HG03439 (cell line): ENCODE measurements around the gene EVA1B.

Experiments
- ATAC-seq: cut with Tn5 transposase; IDR thresholded peaks from one replicate; pipeline ENCODE4 v1.9.1; 2021; ENCODE audit warnings: mild to moderate bottlenecking, moderate library complexity; ENCODE audit not compliant: unreplicated experiment

The EVA1B gene

DNA sequence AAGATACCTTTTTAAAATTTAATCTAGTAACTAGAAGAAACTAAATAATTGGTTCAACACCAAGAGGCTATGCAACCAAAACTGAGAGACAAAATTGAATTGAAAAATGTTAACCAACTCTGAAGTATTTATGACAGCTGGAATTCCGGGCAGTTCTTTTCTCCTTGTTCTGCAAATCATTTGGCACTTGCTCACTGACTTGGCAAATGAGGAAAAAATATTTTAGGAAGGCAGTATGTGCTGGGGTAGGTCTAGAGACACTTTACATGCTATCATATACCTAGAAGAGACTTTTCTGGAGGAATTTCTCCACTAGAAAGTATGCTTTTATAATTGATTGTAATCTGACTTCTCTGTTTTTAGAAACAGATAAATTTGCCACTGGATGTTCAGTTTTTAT is 39.4 kb downstream of the EVA1B start:
- no peak for ATAC-seq

DNA sequence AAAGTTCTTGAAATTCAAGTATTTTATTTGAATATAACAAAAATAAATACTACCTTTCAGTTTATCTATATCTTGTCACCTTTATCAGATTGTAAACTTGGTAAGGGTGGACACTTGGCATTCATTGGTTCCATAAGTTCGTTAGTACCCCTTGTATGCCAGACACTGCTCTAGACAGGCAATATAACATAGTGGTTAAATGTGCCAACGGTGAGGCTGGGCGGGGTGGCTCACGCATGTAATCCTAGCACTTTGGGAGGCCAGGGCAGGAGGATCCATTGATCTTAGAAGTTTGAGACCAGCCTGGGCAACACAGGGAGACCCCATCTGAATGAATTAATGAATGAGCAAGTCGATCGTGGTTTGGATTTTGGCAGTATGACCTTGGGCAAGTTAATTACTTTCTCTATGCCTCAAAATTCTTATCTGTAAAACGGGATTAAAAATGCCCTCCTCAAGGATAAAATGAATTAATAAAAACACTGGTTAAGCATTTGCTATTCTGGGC is 43.6 kb downstream of the EVA1B start:
- ATAC-seq = no peak

DNA sequence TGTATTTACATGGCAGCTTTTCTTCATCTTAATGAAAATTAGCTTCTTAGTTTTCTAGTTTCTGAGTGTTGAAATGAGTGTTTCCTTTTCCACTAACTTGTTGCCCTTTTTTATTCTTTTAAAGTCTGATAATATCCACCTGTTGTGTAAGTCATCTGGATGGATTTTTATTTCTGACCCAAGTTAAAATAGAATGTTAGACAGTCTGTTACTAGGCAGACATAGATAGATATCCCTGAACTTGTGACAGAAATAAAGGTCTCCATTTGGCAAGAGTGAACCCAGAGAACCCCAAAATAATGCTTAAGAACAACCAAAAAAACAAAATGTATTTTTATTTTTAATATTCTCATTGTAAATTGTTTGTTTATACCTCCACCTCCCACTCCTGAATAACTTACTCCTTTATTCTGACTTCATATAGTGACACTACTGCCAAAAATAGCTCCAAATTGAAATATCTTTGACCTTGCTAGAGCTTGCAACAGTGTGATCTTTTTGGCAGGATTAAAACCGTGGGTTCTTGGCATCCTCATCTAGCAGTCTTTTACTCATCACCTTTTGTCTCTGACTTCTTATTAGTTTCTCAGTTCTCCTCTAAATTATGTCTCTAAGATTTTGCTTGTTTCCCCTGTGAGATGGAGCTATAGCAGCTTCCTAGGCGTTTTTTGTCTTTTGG is 44.2 kb downstream of the EVA1B start:
- no peak for ATAC-seq

DNA sequence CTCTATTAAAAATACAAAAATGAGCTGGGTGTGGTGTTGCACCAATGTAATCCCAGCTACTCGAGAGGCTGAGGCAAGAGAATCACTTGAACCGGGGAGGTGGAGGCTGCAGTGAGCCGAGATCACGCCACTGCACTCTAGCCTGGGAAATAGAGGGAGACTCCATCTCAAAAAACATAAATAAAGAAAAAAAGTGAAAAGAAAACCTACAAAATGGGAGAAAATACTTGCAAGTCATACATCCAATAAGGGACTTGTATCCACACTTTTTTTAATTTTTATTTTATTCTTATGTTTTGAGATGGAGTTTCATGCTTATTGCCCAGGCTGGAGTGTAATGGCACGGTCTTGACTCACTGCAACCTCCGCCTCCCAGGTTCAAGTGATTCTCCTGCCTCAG is 46.8 kb downstream of the EVA1B start:
- no peak for ATAC-seq

DNA sequence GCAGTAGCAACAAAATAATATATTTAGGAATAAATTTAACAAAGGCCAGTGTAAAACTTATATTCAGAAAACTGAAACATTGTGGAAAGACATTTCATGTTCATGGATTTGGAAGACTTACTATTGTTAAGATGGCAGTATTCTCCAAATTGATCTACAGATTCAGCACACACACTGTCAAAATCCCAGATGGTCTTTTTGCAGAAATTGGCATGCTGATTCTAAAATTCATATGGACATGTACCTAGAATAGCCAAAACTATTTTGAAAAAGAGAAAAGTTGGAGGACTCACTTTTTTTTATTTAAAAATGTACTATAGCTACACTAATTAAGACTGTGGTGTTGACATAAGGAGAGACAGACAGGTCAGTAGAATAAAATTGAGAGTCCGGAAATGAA is 49.2 kb downstream of the EVA1B start:
- no peak for ATAC-seq

DNA sequence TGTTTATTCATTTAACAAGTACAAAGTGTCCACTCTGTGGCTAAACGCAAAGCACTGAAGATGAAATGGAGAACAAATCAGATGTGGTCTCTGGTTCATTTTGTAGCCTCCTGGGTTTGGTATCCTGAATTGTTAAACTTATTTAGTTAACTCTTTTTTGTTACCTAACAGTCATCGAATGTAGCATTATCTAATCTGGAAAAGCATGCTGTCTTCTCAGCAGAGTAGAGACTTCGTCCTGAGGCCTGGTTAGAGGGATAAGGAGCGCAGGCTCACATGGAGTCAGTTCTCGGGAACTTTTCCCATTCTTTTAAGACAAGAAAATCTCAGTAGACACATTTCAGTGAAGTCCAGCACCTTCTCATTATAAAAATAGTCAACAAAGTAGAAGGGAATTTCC is 50.4 kb downstream of the EVA1B start:
- no peak for ATAC-seq
